HG02870 (cell line): ENCODE measurements around the gene PDGFB.

Source experiments
- ATAC-seq: cut with Tn5 transposase; IDR thresholded peaks from one replicate; pipeline ENCODE4 v1.9.1; 2021; ENCODE audit warnings: mild to moderate bottlenecking, moderate library complexity; ENCODE audit not compliant: unreplicated experiment

Gene PDGFB

GRCh38 chr22:39176714-39177455, 67.9 kb downstream of the PDGFB start:
- no peak for ATAC-seq

GRCh38 chr22:39176143-39176713, 68.6 kb downstream of the PDGFB start:
- ATAC-seq = no peak

GRCh38 chr22:39175353-39176142, 69.2 kb downstream of the PDGFB start:
- no peak for ATAC-seq

GRCh38 chr22:39174498-39175352, 70.1 kb downstream of the PDGFB start:
- ATAC-seq = no peak

- no peak for ATAC-seq
These were observed 70.8 kb downstream of the PDGFB start for GRCh38 chr22:39173787-39174497.
